ENCODE data around the gene FBXW11.
"Not testable (repeated sequence)": the region's sequence is repeated elsewhere in the genome, so short reads cannot be mapped to it uniquely, and the experiment has no call there.

FBXW11 gene

GRCh38 chr5:171984748-171985419 lies 21.6 kb downstream of the FBXW11 start:
- no peak for DNase-seq (ENCODE audit: low read depth in 2 of 2)

- no peak for DNase-seq (ENCODE audit: low read depth in 2 of 2)
Observed at GRCh38 chr5:171981847-171982246, 24.6 kb downstream of the FBXW11 start.

GRCh38 chr5:171980792-171981191 lies 25.6 kb downstream of the FBXW11 start:
- no peak for DNase-seq (ENCODE audit: low read depth in 2 of 2)

- no peak for DNase-seq (ENCODE audit: low read depth in 2 of 2)
Observed at GRCh38 chr5:171979606-171980005, 26.8 kb downstream of the FBXW11 start.

- DNase-seq (ENCODE audit: low read depth in 2 of 2): no peak
Observed at GRCh38 chr5:171978519-171978918, 27.9 kb downstream of the FBXW11 start.

- no peak for DNase-seq (ENCODE audit: low read depth in 2 of 2)
Observed at GRCh38 chr5:171978016-171978415, 28.4 kb downstream of the FBXW11 start.

GRCh38 chr5:171977244-171977950 lies 29.0 kb downstream of the FBXW11 start:
- DNase-seq (ENCODE audit: low read depth in 2 of 2): not testable (repeated sequence)

- DNase-seq (ENCODE audit: low read depth in 2 of 2): no peak
Observed at GRCh38 chr5:171975877-171976667, 30.4 kb downstream of the FBXW11 start.

GRCh38 chr5:171975262-171975876 lies 31.1 kb downstream of the FBXW11 start:
- no peak for DNase-seq (ENCODE audit: low read depth in 2 of 2)

- DNase-seq (ENCODE audit: low read depth in 2 of 2): no peak
Observed at GRCh38 chr5:171970826-171971225, 35.6 kb downstream of the FBXW11 start.

GRCh38 chr5:171969288-171969880 lies 37.1 kb downstream of the FBXW11 start:
- no peak for DNase-seq (ENCODE audit: low read depth in 2 of 2)

GRCh38 chr5:171968531-171968930 lies 37.9 kb downstream of the FBXW11 start:
- DNase-seq (ENCODE audit: low read depth in 2 of 2): no peak

- DNase-seq (ENCODE audit: low read depth in 2 of 2): no peak
Observed at GRCh38 chr5:171966964-171967363, 39.5 kb downstream of the FBXW11 start.

GRCh38 chr5:171966270-171966669 lies 40.2 kb downstream of the FBXW11 start:
- no peak for DNase-seq (ENCODE audit: low read depth in 2 of 2)

GRCh38 chr5:171965745-171966144 lies 40.7 kb downstream of the FBXW11 start:
- no peak for DNase-seq (ENCODE audit: low read depth in 2 of 2)

GRCh38 chr5:171963416-171963815 lies 43.0 kb downstream of the FBXW11 start:
- DNase-seq (ENCODE audit: low read depth in 2 of 2): no peak

- DNase-seq (ENCODE audit: low read depth in 2 of 2): no peak
Observed at GRCh38 chr5:171961117-171961516, 45.3 kb downstream of the FBXW11 start.

- DNase-seq (ENCODE audit: low read depth in 2 of 2): no peak
Observed at GRCh38 chr5:171957591-171958251, 48.7 kb downstream of the FBXW11 start.

GRCh38 chr5:171956887-171957495 lies 49.4 kb downstream of the FBXW11 start:
- DNase-seq (ENCODE audit: low read depth in 2 of 2): no peak

- no peak for DNase-seq (ENCODE audit: low read depth in 2 of 2)
Observed at GRCh38 chr5:171956314-171956713, 50.1 kb downstream of the FBXW11 start.

- DNase-seq (ENCODE audit: low read depth in 2 of 2): no peak
Observed at GRCh38 chr5:171955761-171956160, 50.7 kb downstream of the FBXW11 start.

Data from stimulated activated CD4-positive, alpha-beta T cell treated with anti-CD3 and anti-CD28 coated beads, Interleukin-1b, Interleukin-23, amount 100 ng/mL, for 1 hour (primary cell).